PC-3 (cell line): Measurements from ENCODE around the gene SEMA5A. TPM values are rescaled to one million over a fixed set of nuclear protein-coding genes. Genes with fewer than 3 reads are reported as not detected.

Experiments
- ATAC-seq: fragments of 200-7000 bp; cut with Tn5 transposase; 2 replicates; pipeline ENCODE4 v1.9.1; 2020; ENCODE audit warnings: mild to moderate bottlenecking, moderate library complexity
- BruUV-seq: library from RNA; stranded (reverse); fragments of 400-500 nt; replicated peaks from 2 replicates; lab custom pipeline; 2021; lab: Mats Ljungman, UMichigan
- CTCF ChIA-PET: fragments of 300-600 bp; sonication (Branson Sonifier 250); formaldehyde crosslinking; loops from one replicate; lab custom pipeline; 2022; ENCODE audit warnings: antibody characterized with exemption; lab: Charles Lee
- POLR2A ChIA-PET: fragments of 300-600 bp; sonication (Branson Sonifier 250); formaldehyde crosslinking; loops from one replicate; lab custom pipeline; 2022; ENCODE audit warnings: antibody characterized with exemption; ENCODE audit not compliant: unreplicated experiment; lab: Charles Lee
- DNase-seq: peaks from one replicate; pipeline ENCODE4 v3.0.0-alpha.2; 2015
- H2AFZ ChIP-seq: fragments of 300-600 bp; sonication (generic); 2 replicates; pipeline ENCODE4 v1.6.0; 2016; ENCODE audit warnings: antibody characterized with exemption, low read length
- H3F3A ChIP-seq: fragments of 300-600 bp; sonication (generic); one replicate; pipeline ENCODE4 v1.6.0; 2017; ENCODE audit warnings: antibody characterized with exemption, low read length, control low read depth, mild to moderate bottlenecking; ENCODE audit not compliant: unreplicated experiment
- H3K27ac ChIP-seq: fragments of 300-600 bp; sonication (generic); 2 replicates; pipeline ENCODE4 v1.5.1; 2016; ENCODE audit warnings: mild to moderate bottlenecking, low read length
- H3K27me3 ChIP-seq: fragments of 300-600 bp; sonication (generic); 2 replicates; pipeline ENCODE4 v1.6.1; 2016; ENCODE audit warnings: low read length, mixed read lengths
- H3K36me3 ChIP-seq: fragments of 300-600 bp; sonication (generic); 2 replicates; pipeline ENCODE4 v1.6.1; 2016; ENCODE audit warnings: low read depth, mixed run types, low read length, mixed read lengths
- H3K4me1 ChIP-seq: fragments of 300-600 bp; sonication (generic); 2 replicates; pipeline ENCODE4 v1.5.1; 2016; ENCODE audit warnings: low read length; ENCODE audit not compliant: insufficient read depth
- H3K4me2 ChIP-seq: fragments of 300-600 bp; sonication (generic); 2 replicates; pipeline ENCODE4 v1.6.0; 2016; ENCODE audit warnings: low read length
- H3K4me3 ChIP-seq: fragments of 300-600 bp; sonication (generic); 2 replicates; pipeline ENCODE4 v1.5.1; 2016; ENCODE audit warnings: mild to moderate bottlenecking, low read length, mixed read lengths
- H3K79me2 ChIP-seq: fragments of 300-600 bp; sonication (generic); 2 replicates; pipeline ENCODE4 v1.6.1; 2017; ENCODE audit warnings: low read length, mixed read lengths
- H3K9ac ChIP-seq: fragments of 300-600 bp; sonication (generic); 2 replicates; pipeline ENCODE4 v1.6.0; 2016; ENCODE audit warnings: mild to moderate bottlenecking, low read length
- H3K9me2 ChIP-seq: fragments of 300-600 bp; sonication (generic); replicated peaks from 2 replicates; pipeline ENCODE4 v1.6.1; 2016; ENCODE audit warnings: mixed run types, low read length, mixed read lengths
- H3K9me3 ChIP-seq: fragments of 300-600 bp; sonication (generic); 2 replicates; pipeline ENCODE4 v1.6.1; 2016; ENCODE audit warnings: low read length, mixed read lengths
- H4K20me1 ChIP-seq: fragments of 300-600 bp; sonication (generic); 2 replicates; pipeline ENCODE4 v1.6.1; 2016; ENCODE audit warnings: low read length, mixed read lengths
- EZH2 ChIP-seq: fragments of 300-600 bp; sonication (generic); IDR thresholded peaks from one replicate; pipeline ENCODE4 v1.6.1; 2017; ENCODE audit warnings: antibody characterized with exemption, mild to moderate bottlenecking, low read length; ENCODE audit not compliant: unreplicated experiment
- EZH2phosphoT487 ChIP-seq: fragments of 300-600 bp; sonication (generic); IDR thresholded peaks from 2 replicates; pipeline ENCODE4 v1.6.1; 2018; ENCODE audit warnings: mild to moderate bottlenecking, antibody characterized with exemption, low read length, borderline replicate concordance
- intact Hi-C: fragments of 100-400 bp; cut with micrococcal nuclease; formaldehyde crosslinking; loops from 2 replicates; pipeline ENCODE4 v1.9.0; 2023
- total RNA-seq: library from RNA; depleted of rRNA; stranded (reverse); fragments of >200 nt; gene quantifications from 2 replicates; pipeline ENCODE4 v1.2.3, GENCODE V29; 2014
- TF ChIP-seq, protein P1 (sequence below): fragments of 300-600 bp; sonication (generic); conservative IDR thresholded peaks from 2 replicates; pipeline ENCODE4 v1.5.1; 2017; ENCODE audit warnings: antibody characterized with exemption, low read depth, mild to moderate bottlenecking, low read length

Gene SEMA5A
- total RNA-seq, 1 experiment from 2014 or later: 4.4 TPM

DNA sequence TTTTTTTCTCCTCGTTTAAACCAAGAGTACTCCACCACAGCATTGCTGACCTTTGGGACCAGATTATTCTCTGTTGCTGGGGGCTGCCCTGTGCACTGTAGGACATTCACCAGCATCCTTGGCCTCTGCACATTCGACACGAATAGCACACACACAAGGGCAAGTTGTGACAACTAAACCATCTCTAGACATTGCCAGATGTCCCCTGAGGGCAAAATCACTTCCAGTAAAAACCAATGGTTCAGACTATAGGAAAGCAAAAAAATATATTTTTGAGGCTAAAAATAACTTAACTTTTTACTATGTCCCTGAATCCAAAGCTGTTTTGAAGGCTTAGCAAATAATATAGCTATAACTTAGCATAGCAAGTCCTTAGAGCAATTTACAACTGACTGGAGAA lies 65.9 kb downstream of the SEMA5A start:
- peaks cover 12% of the 10 kb centered on the region for H3K9me3 ChIP-seq
- ATAC-seq (no peak), DNase-seq (no peak)
- H3K36me3 ChIP-seq: peaks cover 7% of the 10 kb centered on the region; the same call in 1 of the 2 replicates
- no peak overlapping the region for H3K27ac ChIP-seq
- no TSS peak for BruUV-seq
- H3F3A ChIP-seq: no peaks in the 10 kb centered on the region
- H3K4me1 ChIP-seq: 0 out of 2 replicates have a peak, but pooled peaks cover 3% of the 10 kb centered on the region
- intact Hi-C loops: no loop called here
- no peaks in the 10 kb centered on the region for H3K27me3 ChIP-seq
- no peaks in the 10 kb centered on the region for H3K9me2 ChIP-seq
- H2AFZ ChIP-seq: no peak overlapping the region
- H3K4me2 ChIP-seq: no peak overlapping the region
- ChIA-PET POLR2A (no interaction called here), CTCF (no interaction called here)
- H3K4me3 ChIP-seq: no peak overlapping the region
- H3K9ac ChIP-seq: no peak overlapping the region
- H4K20me1 ChIP-seq: no peaks in the 10 kb centered on the region
- no peaks in the 10 kb centered on the region for H3K79me2 ChIP-seq
- TF ChIP-seq, protein P1, sequence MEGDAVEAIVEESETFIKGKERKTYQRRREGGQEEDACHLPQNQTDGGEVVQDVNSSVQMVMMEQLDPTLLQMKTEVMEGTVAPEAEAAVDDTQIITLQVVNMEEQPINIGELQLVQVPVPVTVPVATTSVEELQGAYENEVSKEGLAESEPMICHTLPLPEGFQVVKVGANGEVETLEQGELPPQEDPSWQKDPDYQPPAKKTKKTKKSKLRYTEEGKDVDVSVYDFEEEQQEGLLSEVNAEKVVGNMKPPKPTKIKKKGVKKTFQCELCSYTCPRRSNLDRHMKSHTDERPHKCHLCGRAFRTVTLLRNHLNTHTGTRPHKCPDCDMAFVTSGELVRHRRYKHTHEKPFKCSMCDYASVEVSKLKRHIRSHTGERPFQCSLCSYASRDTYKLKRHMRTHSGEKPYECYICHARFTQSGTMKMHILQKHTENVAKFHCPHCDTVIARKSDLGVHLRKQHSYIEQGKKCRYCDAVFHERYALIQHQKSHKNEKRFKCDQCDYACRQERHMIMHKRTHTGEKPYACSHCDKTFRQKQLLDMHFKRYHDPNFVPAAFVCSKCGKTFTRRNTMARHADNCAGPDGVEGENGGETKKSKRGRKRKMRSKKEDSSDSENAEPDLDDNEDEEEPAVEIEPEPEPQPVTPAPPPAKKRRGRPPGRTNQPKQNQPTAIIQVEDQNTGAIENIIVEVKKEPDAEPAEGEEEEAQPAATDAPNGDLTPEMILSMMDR: no peak
- TF ChIP-seq EZH2 (no peak), EZH2phosphoT487 (no peak)

DNA sequence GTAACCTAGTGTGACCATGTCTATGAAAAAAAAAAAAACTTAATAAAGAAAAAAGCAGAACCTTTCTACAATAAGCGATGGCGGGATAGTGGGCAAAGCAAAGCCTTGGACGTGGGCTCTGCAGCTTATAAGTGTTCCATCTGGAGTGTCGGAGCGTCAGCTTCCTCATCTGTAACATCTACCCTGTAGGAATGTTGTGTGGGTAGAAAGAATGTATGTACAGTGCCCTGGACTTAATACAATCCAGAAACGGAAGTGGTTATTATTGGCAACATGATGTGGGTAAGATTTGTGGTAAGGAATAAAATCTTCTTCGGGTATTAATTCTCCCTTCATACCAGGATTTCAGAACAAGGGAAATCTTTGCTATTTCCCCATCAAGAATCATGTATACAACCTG lies 66.5 kb downstream of the SEMA5A start:
- no peaks in the 10 kb centered on the region for H3K9me2 ChIP-seq
- peaks cover 12% of the 10 kb centered on the region for H3K9me3 ChIP-seq
- no peaks in the 10 kb centered on the region for H3F3A ChIP-seq
- CTCF ChIA-PET: no interaction called here
- H3K36me3 ChIP-seq: peaks cover 7% of the 10 kb centered on the region; the same call in 1 of the 2 replicates
- no peaks in the 10 kb centered on the region for H4K20me1 ChIP-seq
- no peaks in the 10 kb centered on the region for H3K79me2 ChIP-seq
- no peak overlapping the region for H3K9ac ChIP-seq
- POLR2A ChIA-PET: no interaction called here
- H2AFZ ChIP-seq: no peak overlapping the region
- intact Hi-C loops: no loop called here
- H3K4me3 ChIP-seq: no peak overlapping the region
- H3K4me2 ChIP-seq: no peak overlapping the region
- 0 out of 2 replicates have a peak, but pooled peaks cover 3% of the 10 kb centered on the region for H3K4me1 ChIP-seq
- TF ChIP-seq, protein P1: no peak
- TF ChIP-seq EZH2phosphoT487 (no peak), EZH2 (no peak)
- H3K27me3 ChIP-seq: no peaks in the 10 kb centered on the region
- ATAC-seq (no peak), DNase-seq (no peak)
- no TSS peak for BruUV-seq
- H3K27ac ChIP-seq: no peak overlapping the region

DNA sequence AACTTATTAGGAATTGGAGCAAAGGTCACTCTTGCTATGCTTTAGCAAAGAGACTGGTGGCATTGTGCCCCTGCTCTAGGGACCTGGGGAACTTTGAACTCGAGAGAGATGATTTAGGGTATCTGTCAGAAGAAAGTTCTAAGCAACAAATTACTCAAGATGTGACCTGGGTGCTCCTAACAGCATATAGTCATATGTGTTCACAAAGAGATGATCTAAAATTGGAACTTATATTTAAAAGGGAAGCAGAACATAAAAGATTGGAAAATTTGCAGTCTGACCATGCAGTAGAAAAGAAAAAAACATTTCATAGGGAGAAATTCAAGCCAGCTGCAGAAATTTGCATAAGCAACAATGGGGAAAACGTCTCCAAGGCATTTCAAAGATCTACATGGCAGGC lies 68.3 kb downstream of the SEMA5A start:
- H3K9me2 ChIP-seq: no peaks in the 10 kb centered on the region
- DNase-seq (no peak), ATAC-seq (no peak)
- H3K4me3 ChIP-seq: no peak overlapping the region
- H3K36me3 ChIP-seq: peaks cover 7% of the 10 kb centered on the region; the same call in 1 of the 2 replicates
- no peaks in the 10 kb centered on the region for H3F3A ChIP-seq
- no peak overlapping the region for H3K4me2 ChIP-seq
- TF ChIP-seq, protein P1: no peak
- TF ChIP-seq EZH2: no peak
- no peak for TF ChIP-seq EZH2phosphoT487
- no peaks in the 10 kb centered on the region for H4K20me1 ChIP-seq
- intact Hi-C loops: no loop called here
- no peaks in the 10 kb centered on the region for H3K27me3 ChIP-seq
- H2AFZ ChIP-seq: no peak overlapping the region
- no peak overlapping the region for H3K27ac ChIP-seq
- CTCF ChIA-PET: no interaction called here
- POLR2A ChIA-PET: interaction anchor here (0.6 kb wide), 1 partner anchor 105 kb away, joined by 3 read pairs; no protein-coding TSS in a partner anchor
- no TSS peak for BruUV-seq
- no peak overlapping the region for H3K9ac ChIP-seq
- peaks cover 12% of the 10 kb centered on the region for H3K9me3 ChIP-seq
- H3K4me1 ChIP-seq: no peaks in the 10 kb centered on the region
- no peaks in the 10 kb centered on the region for H3K79me2 ChIP-seq
